ENCODE results near the gene KCNF1. TPM values are rescaled to one million over a fixed set of nuclear protein-coding genes. Genes with fewer than 3 reads are reported as not detected.

The KCNF1 gene
- polyA plus RNA-seq (2012; ENCODE audit: missing spikeins), result not detected

GRCh38 chr2:10911291-10912075 lies at the start of gene KCNF1:
KCNF1 (plus strand) TSS chr2:10911934; CDS start chr2:10912427, 493 bp downstream.
- FAIRE-seq (no peak), DNase-seq (ENCODE audit: insufficient read length) (no peak)
- no peak for TF ChIP-seq POLR2A (IDR thresholded peaks at IDR 0.05; ENCODE audit: low read depth, low read length)
- no peak for TF ChIP-seq TAF1 (IDR thresholded peaks at IDR 0.05; ENCODE audit: borderline replicate concordance, low read depth, low read length)
- TF ChIP-seq POLR2AphosphoS5 (IDR thresholded peaks at IDR 0.05; ENCODE audit: low read depth, low read length), result no peak

DNA sequence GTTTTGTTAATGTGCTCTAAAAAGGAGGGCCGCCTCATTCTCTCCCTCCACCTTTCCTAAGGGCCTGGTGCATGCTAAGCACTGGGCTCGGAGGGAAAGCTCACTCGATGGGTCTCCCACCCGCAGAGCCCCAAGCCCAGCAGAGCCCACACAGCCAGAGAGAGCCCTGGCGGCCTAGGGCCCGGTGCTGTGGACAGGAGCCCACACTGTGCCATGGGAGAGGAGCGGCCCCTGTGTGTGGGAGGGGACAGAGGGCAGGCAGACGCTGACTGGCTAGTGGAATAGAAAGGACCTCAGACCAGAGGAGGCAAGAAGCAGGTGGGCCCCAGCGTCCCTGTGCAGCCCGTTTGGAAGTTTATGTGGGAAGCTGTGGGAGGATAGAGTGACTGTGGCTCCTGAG lies 49.4 kb upstream of the KCNF1 start:
- TF ChIP-seq POLR2A (IDR thresholded peaks at IDR 0.05; ENCODE audit: low read depth, low read length) (no peak), POLR2AphosphoS5 (IDR thresholded peaks at IDR 0.05; ENCODE audit: low read depth, low read length) (no peak), TAF1 (IDR thresholded peaks at IDR 0.05; ENCODE audit: borderline replicate concordance, low read depth, low read length) (no peak)
- FAIRE-seq (no peak), DNase-seq (ENCODE audit: insufficient read length) (no peak)

- DNase-seq (ENCODE audit: insufficient read length), result no peak
- no peak for FAIRE-seq
- TF ChIP-seq POLR2A (IDR thresholded peaks at IDR 0.05; ENCODE audit: low read depth, low read length) (no peak), TAF1 (IDR thresholded peaks at IDR 0.05; ENCODE audit: borderline replicate concordance, low read depth, low read length) (no peak), POLR2AphosphoS5 (IDR thresholded peaks at IDR 0.05; ENCODE audit: low read depth, low read length) (no peak)
Observed at GRCh38 chr2:10863047-10863446, 48.7 kb upstream of the KCNF1 start.

DNA sequence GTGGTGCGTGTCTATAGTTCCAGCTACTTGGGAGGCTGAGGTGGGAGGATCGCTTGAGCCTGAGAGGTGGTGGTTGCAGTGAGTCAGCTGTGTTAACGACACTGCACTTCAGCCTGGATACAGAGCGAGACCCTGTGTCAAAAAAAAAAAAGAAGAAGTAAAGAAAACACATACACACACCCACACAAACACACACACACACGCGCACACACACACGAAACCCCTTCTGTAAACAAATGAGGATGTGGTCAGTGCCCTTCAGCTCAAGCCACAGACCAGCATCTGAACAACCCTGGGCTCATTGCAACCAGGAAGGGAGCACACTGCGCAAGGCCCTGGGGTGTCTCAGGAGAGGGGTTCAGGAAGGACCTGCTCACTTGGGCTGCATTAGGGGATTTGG lies 47.9 kb upstream of the KCNF1 start:
- FAIRE-seq (peak; percentile 76), DNase-seq (ENCODE audit: insufficient read length) (no peak)
- TF ChIP-seq POLR2AphosphoS5 (IDR thresholded peaks at IDR 0.05; ENCODE audit: low read depth, low read length) (no peak), POLR2A (IDR thresholded peaks at IDR 0.05; ENCODE audit: low read depth, low read length) (no peak), TAF1 (IDR thresholded peaks at IDR 0.05; ENCODE audit: borderline replicate concordance, low read depth, low read length) (no peak)

GRCh38 chr2:10864251-10864650 lies 47.5 kb upstream of the KCNF1 start:
- TF ChIP-seq POLR2A (IDR thresholded peaks at IDR 0.05; ENCODE audit: low read depth, low read length) (no peak), TAF1 (IDR thresholded peaks at IDR 0.05; ENCODE audit: borderline replicate concordance, low read depth, low read length) (no peak), POLR2AphosphoS5 (IDR thresholded peaks at IDR 0.05; ENCODE audit: low read depth, low read length) (no peak)
- FAIRE-seq (no peak), DNase-seq (ENCODE audit: insufficient read length) (no peak)

- TF ChIP-seq TAF1 (IDR thresholded peaks at IDR 0.05; ENCODE audit: borderline replicate concordance, low read depth, low read length) (no peak), POLR2AphosphoS5 (IDR thresholded peaks at IDR 0.05; ENCODE audit: low read depth, low read length) (no peak), POLR2A (IDR thresholded peaks at IDR 0.05; ENCODE audit: low read depth, low read length) (no peak)
- peak; percentile 91 for FAIRE-seq
Observed at GRCh38 chr2:10864861-10865636, 46.7 kb upstream of the KCNF1 start.

GRCh38 chr2:10865841-10866240 lies 45.9 kb upstream of the KCNF1 start:
- FAIRE-seq (peak; percentile 5), DNase-seq (ENCODE audit: insufficient read length) (no peak)
- TF ChIP-seq TAF1 (IDR thresholded peaks at IDR 0.05; ENCODE audit: borderline replicate concordance, low read depth, low read length), result no peak
- TF ChIP-seq POLR2AphosphoS5 (IDR thresholded peaks at IDR 0.05; ENCODE audit: low read depth, low read length), result no peak
- TF ChIP-seq POLR2A (IDR thresholded peaks at IDR 0.05; ENCODE audit: low read depth, low read length), result no peak

More at GRCh38 chr2:10864861-10865636, 46.7 kb upstream of the KCNF1 start:
- peak; percentile 36 for DNase-seq (ENCODE audit: insufficient read length)

- FAIRE-seq (peak; percentile 9), DNase-seq (ENCODE audit: insufficient read length) (no peak)
Observed at GRCh38 chr2:10867692-10868420, 43.9 kb upstream of the KCNF1 start.

DNA sequence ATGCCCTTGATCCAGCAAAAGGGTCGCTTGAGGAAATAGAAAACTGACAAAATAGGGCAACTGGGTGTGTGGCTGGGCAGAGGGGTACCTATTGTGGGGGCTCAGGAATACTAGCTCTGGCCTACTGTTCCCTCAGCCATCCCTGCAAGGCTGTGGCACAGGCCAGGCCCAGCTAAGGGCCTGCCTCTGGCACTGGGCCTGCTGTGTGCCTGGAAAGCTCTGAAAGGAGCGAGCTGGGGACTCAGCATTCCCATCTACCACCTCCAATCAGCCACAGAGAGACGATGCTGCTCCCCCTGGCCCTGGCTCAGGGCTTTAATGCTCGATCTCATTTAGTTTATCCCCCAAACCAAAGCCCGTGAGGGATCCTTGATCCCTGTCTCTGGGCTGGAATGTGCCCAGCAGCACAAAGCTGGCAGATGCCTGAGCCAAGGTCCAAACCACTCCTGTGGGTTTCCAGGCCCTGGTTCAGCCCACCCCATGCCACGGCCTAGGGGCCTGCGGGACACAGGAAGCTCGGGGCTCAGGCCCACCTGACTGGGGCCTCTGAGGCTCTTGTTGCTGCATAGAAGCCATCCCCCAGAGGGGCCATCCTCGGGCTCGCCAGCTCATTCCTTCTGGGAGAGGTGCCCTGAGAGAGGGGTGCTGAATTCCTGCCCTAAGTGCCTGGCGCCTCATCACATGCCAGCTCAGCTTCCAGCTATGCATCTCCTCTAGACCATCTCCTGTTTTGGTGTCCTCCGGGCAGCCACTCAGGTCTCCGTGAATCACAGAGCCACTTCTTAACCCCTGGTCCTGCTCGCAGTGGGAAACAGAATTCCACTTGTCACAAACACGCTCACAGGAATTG lies 43.0 kb upstream of the KCNF1 start:
- no peak for DNase-seq (ENCODE audit: insufficient read length)
- TF ChIP-seq POLR2AphosphoS5 (IDR thresholded peaks at IDR 0.05; ENCODE audit: low read depth, low read length) (no peak), TAF1 (IDR thresholded peaks at IDR 0.05; ENCODE audit: borderline replicate concordance, low read depth, low read length) (no peak), POLR2A (IDR thresholded peaks at IDR 0.05; ENCODE audit: low read depth, low read length) (no peak)
- no peak for FAIRE-seq

More at GRCh38 chr2:10867692-10868420, 43.9 kb upstream of the KCNF1 start:
- TF ChIP-seq TAF1 (IDR thresholded peaks at IDR 0.05; ENCODE audit: borderline replicate concordance, low read depth, low read length), result no peak
- no peak for TF ChIP-seq POLR2A (IDR thresholded peaks at IDR 0.05; ENCODE audit: low read depth, low read length)
- no peak for TF ChIP-seq POLR2AphosphoS5 (IDR thresholded peaks at IDR 0.05; ENCODE audit: low read depth, low read length)

DNA sequence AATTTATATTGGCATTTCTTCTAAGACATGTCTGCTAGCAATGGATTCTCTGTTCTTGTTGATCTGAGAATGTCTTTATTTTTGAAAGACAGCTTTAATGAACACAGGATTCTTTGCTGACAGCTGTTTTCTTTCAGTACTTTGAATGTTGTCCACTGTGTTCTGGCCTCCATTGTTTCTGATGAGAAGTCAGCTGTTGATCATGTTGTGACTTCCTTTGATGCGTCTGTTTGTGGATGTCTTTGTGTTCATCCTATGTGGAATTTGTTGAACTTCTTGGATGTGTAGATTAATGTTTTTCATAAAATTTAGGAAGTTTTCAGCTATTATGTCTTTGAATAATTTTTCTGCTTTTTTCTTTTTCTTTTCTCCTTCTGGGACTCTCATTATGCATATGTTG lies 39.8 kb upstream of the KCNF1 start:
- no peak for TF ChIP-seq POLR2AphosphoS5 (IDR thresholded peaks at IDR 0.05; ENCODE audit: low read depth, low read length)
- TF ChIP-seq POLR2A (IDR thresholded peaks at IDR 0.05; ENCODE audit: low read depth, low read length), result no peak
- no peak for TF ChIP-seq TAF1 (IDR thresholded peaks at IDR 0.05; ENCODE audit: borderline replicate concordance, low read depth, low read length)
- DNase-seq (ENCODE audit: insufficient read length) (no peak), FAIRE-seq (no peak)

Measured in GM12892 (cell line).